SK-N-SH treated with all-trans-retinoic acid at 6 μM for 48 hours (cell line): ENCODE results near the gene GGNBP2.

ENCODE experiments used
- ARNTL ChIP-seq: fragments of 450-650 bp; formaldehyde crosslinking; IDR thresholded peaks from 2 replicates; pipeline ENCODE4 v1.5.0; 2020; ENCODE audit warnings: low read depth, mild to moderate bottlenecking, moderate library complexity, borderline replicate concordance
- BACH2 ChIP-seq: fragments of 250-450 bp; sonication (Bioruptor Pico); IDR thresholded peaks from 2 replicates; pipeline ENCODE4 v1.9.0; 2021; ENCODE audit warnings: mild to moderate bottlenecking, borderline replicate concordance
- ESRRG ChIP-seq: fragments of 250-450 bp; sonication (Bioruptor Pico); IDR thresholded peaks from 2 replicates; pipeline ENCODE4 v1.6.1; 2021; ENCODE audit warnings: mild to moderate bottlenecking
- OSR1 ChIP-seq: fragments of 250-450 bp; sonication (Bioruptor Pico); IDR thresholded peaks from 2 replicates; pipeline ENCODE4 v1.8.0; 2022; ENCODE audit warnings: moderate library complexity, mild to moderate bottlenecking, inconsistent platforms
- PATZ1 ChIP-seq: fragments of 250-450 bp; sonication (Bioruptor Pico); IDR thresholded peaks from 2 replicates; pipeline ENCODE4 v1.8.0; 2020; ENCODE audit warnings: mild to moderate bottlenecking, moderate library complexity, borderline replicate concordance
- RARB ChIP-seq: fragments of 250-450 bp; sonication (Bioruptor Pico); IDR thresholded peaks from 2 replicates; pipeline ENCODE4 v1.8.0; 2021; ENCODE audit warnings: mild to moderate bottlenecking, moderate library complexity
- TOX ChIP-seq: fragments of 250-450 bp; sonication (Bioruptor Pico); IDR thresholded peaks from 2 replicates; pipeline ENCODE4 v1.8.0; 2021; ENCODE audit warnings: mild to moderate bottlenecking, moderate library complexity, borderline replicate concordance
- ZC3H10 ChIP-seq: fragments of 250-450 bp; sonication (Bioruptor Pico); IDR thresholded peaks from 2 replicates; pipeline ENCODE4 v1.5.1; 2021; ENCODE audit warnings: mild to moderate bottlenecking, moderate library complexity
- ZFP30 ChIP-seq: fragments of 450-650 bp; formaldehyde crosslinking; IDR thresholded peaks from 2 replicates; pipeline ENCODE4 v1.5.0; 2022; ENCODE audit warnings: mild to moderate bottlenecking, moderate library complexity
- ZNF70 ChIP-seq: fragments of 450-650 bp; formaldehyde crosslinking; IDR thresholded peaks from 2 replicates; pipeline ENCODE4 v1.5.0; 2020; ENCODE audit warnings: mild to moderate bottlenecking, moderate library complexity
- ZNF8 ChIP-seq: fragments of 450-650 bp; formaldehyde crosslinking; IDR thresholded peaks from 2 replicates; pipeline ENCODE4 v1.5.0; 2020; ENCODE audit warnings: mild to moderate bottlenecking, moderate library complexity
- TF ChIP-seq, protein P1 (sequence below): fragments of 250-450 bp; sonication (Bioruptor Pico); IDR thresholded peaks from 2 replicates; pipeline ENCODE4 v1.5.1; 2020; ENCODE audit warnings: low read depth, mild to moderate bottlenecking, moderate library complexity

- no peak for TF ChIP-seq TOX
- no peak for TF ChIP-seq ZNF70 (CRISPR knock-in tag)
- no peak for TF ChIP-seq PATZ1 (CRISPR knock-in tag)
- TF ChIP-seq ZNF8 (CRISPR knock-in tag): no peak
- TF ChIP-seq ZFP30 (CRISPR knock-in tag): no peak
- no peak for TF ChIP-seq ZC3H10
- no peak for TF ChIP-seq RARB (CRISPR knock-in tag)
- no peak for TF ChIP-seq OSR1 (CRISPR knock-in tag)
- TF ChIP-seq, protein P1, sequence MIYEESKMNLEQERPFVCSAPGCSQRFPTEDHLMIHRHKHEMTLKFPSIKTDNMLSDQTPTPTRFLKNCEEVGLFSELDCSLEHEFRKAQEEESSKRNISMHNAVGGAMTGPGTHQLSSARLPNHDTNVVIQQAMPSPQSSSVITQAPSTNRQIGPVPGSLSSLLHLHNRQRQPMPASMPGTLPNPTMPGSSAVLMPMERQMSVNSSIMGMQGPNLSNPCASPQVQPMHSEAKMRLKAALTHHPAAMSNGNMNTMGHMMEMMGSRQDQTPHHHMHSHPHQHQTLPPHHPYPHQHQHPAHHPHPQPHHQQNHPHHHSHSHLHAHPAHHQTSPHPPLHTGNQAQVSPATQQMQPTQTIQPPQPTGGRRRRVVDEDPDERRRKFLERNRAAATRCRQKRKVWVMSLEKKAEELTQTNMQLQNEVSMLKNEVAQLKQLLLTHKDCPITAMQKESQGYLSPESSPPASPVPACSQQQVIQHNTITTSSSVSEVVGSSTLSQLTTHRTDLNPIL (CRISPR knock-in tag): no peak
- TF ChIP-seq BACH2 (CRISPR knock-in tag): no peak
- no peak for TF ChIP-seq ESRRG
- TF ChIP-seq ARNTL (CRISPR knock-in tag): no peak
Measured at GRCh38 chr17:36544307-36545076, at the start of gene GGNBP2.
